ENCODE data around the gene CDK11B.
"Not testable (repeated sequence)": the region's sequence is repeated elsewhere in the genome, so short reads cannot be mapped to it uniquely, and the experiment has no call there.

The CDK11B gene

GRCh38 chr1:1692714-1693647 is 34.2 kb upstream of the CDK11B start, which contains the start of gene SLC35E2B:
SLC35E2B (minus strand) TSS chr1:1692795; CDS start chr1:1676699, 16,096 bp downstream.
- not testable (repeated sequence) for H3K9ac ChIP-seq (ENCODE audit: low read length); H3K27me3 ChIP-seq (ENCODE audit: insufficient read depth, low read length); H2AK5ac ChIP-seq (ENCODE audit: low read length); H3K79me2 ChIP-seq (ENCODE audit: control insufficient read depth, insufficient read depth, low read length, poor library complexity); H3K4ac ChIP-seq (ENCODE audit: low read depth, low read length); H2AFZ ChIP-seq (ENCODE audit: insufficient read depth, low read length, poor library complexity); H2BK12ac ChIP-seq (ENCODE audit: low read length); H3K23ac ChIP-seq (ENCODE audit: low read length); H3K9me3 ChIP-seq (ENCODE audit: insufficient read depth, low read depth, low read length); H4K12ac ChIP-seq (ENCODE audit: low read depth, low read length); H3K36me3 ChIP-seq (ENCODE audit: control insufficient read depth in 1 of 2, insufficient read depth in 2 of 2, low read length in 2 of 2); H3K4me1 ChIP-seq (ENCODE audit: control insufficient read depth in 1 of 2, insufficient read depth in 2 of 2, low read length in 2 of 2); H3K79me1 ChIP-seq (ENCODE audit: low read length)
- peak within 1 kb of the TSS; percentile 96 for H3K27ac ChIP-seq (ENCODE audit: low read depth, low read length)
- H3K18ac ChIP-seq (ENCODE audit: low read length), result peak within 1 kb of the TSS; percentile 59
- peak within 1 kb of the TSS; percentile 74 for H3K4me3 ChIP-seq (ENCODE audit: low read depth, low read length)
- H4K91ac ChIP-seq (ENCODE audit: low read depth, low read length), result peak within 1 kb of the TSS; percentile 83
- peak; percentile 67 to 93 for DNase-seq
- H3K14ac ChIP-seq (ENCODE audit: low read length), result peak within 1 kb of the TSS; percentile 87
- peak within 1 kb of the TSS; percentile 83 for H2BK120ac ChIP-seq (ENCODE audit: insufficient read depth, low read length, poor library complexity)
- WGBS (ENCODE audit: extremely low coverage, insufficient coverage, insufficient read length), result no CpG with 5 or more reads among the region's 98 CpGs
- peak within 1 kb of the TSS; percentile 84 for H2BK5ac ChIP-seq (ENCODE audit: low read depth, low read length, poor library complexity)
- peak within 1 kb of the TSS; percentile 91 for H4K8ac ChIP-seq (ENCODE audit: low read depth, low read length)
- peak within 1 kb of the TSS; percentile 47 for H3K4me2 ChIP-seq (ENCODE audit: low read length)

- not testable (repeated sequence) for H3K18ac ChIP-seq (ENCODE audit: low read length); H3K9ac ChIP-seq (ENCODE audit: low read length); H2AFZ ChIP-seq (ENCODE audit: insufficient read depth, low read length, poor library complexity); H3K79me2 ChIP-seq (ENCODE audit: control insufficient read depth, insufficient read depth, low read length, poor library complexity); H3K9me3 ChIP-seq (ENCODE audit: insufficient read depth, low read depth, low read length); H3K27me3 ChIP-seq (ENCODE audit: insufficient read depth, low read length); H3K23ac ChIP-seq (ENCODE audit: low read length); H2BK12ac ChIP-seq (ENCODE audit: low read length); H2AK5ac ChIP-seq (ENCODE audit: low read length); H3K4me1 ChIP-seq (ENCODE audit: control insufficient read depth in 1 of 2, insufficient read depth in 2 of 2, low read length in 2 of 2); H3K36me3 ChIP-seq (ENCODE audit: control insufficient read depth in 1 of 2, insufficient read depth in 2 of 2, low read length in 2 of 2); H4K12ac ChIP-seq (ENCODE audit: low read depth, low read length); H3K79me1 ChIP-seq (ENCODE audit: low read length); H3K4ac ChIP-seq (ENCODE audit: low read depth, low read length)
- peak overlapping the region; percentile 27 for H3K4me2 ChIP-seq (ENCODE audit: low read length)
- H2BK120ac ChIP-seq (ENCODE audit: insufficient read depth, low read length, poor library complexity), result peak overlapping the region; percentile 83
- peak; percentile 13 to 69 for DNase-seq
- WGBS (ENCODE audit: extremely low coverage, insufficient coverage, insufficient read length), result no CpG with 5 or more reads among the region's 45 CpGs
- H3K14ac ChIP-seq (ENCODE audit: low read length), result peak overlapping the region; percentile 87
- peak overlapping the region; percentile 83 for H4K91ac ChIP-seq (ENCODE audit: low read depth, low read length)
- H2BK5ac ChIP-seq (ENCODE audit: low read depth, low read length, poor library complexity), result peak overlapping the region; percentile 84
- peak overlapping the region; percentile 96 for H3K27ac ChIP-seq (ENCODE audit: low read depth, low read length)
- peak overlapping the region; percentile 74 for H3K4me3 ChIP-seq (ENCODE audit: low read depth, low read length)
- peak overlapping the region; percentile 91 for H4K8ac ChIP-seq (ENCODE audit: low read depth, low read length)
These were observed 33.5 kb upstream of the CDK11B start for GRCh38 chr1:1692324-1692713.

- H3K27ac ChIP-seq (ENCODE audit: low read depth, low read length); H4K8ac ChIP-seq (ENCODE audit: low read depth, low read length); H3K36me3 ChIP-seq (ENCODE audit: control insufficient read depth in 1 of 2, insufficient read depth in 2 of 2, low read length in 2 of 2); H2BK120ac ChIP-seq (ENCODE audit: insufficient read depth, low read length, poor library complexity); H4K91ac ChIP-seq (ENCODE audit: low read depth, low read length); H3K4ac ChIP-seq (ENCODE audit: low read depth, low read length); H3K79me1 ChIP-seq (ENCODE audit: low read length); H2AFZ ChIP-seq (ENCODE audit: insufficient read depth, low read length, poor library complexity); H3K9me3 ChIP-seq (ENCODE audit: insufficient read depth, low read depth, low read length); H2BK12ac ChIP-seq (ENCODE audit: low read length); DNase-seq; H3K18ac ChIP-seq (ENCODE audit: low read length); H3K14ac ChIP-seq (ENCODE audit: low read length); H3K27me3 ChIP-seq (ENCODE audit: insufficient read depth, low read length); H2AK5ac ChIP-seq (ENCODE audit: low read length); H4K12ac ChIP-seq (ENCODE audit: low read depth, low read length); H3K9ac ChIP-seq (ENCODE audit: low read length); H3K4me3 ChIP-seq (ENCODE audit: low read depth, low read length); H3K79me2 ChIP-seq (ENCODE audit: control insufficient read depth, insufficient read depth, low read length, poor library complexity); H2BK5ac ChIP-seq (ENCODE audit: low read depth, low read length, poor library complexity); H3K23ac ChIP-seq (ENCODE audit: low read length); H3K4me1 ChIP-seq (ENCODE audit: control insufficient read depth in 1 of 2, insufficient read depth in 2 of 2, low read length in 2 of 2): not testable (repeated sequence)
- peak overlapping the region; percentile 40 for H3K4me2 ChIP-seq (ENCODE audit: low read length)
- no CpG with 5 or more reads among the region's 16 CpGs for WGBS (ENCODE audit: extremely low coverage, insufficient coverage, insufficient read length)
These were observed 32.6 kb upstream of the CDK11B start for GRCh38 chr1:1691443-1691842.

GRCh38 chr1:1689526-1689925 is 30.7 kb upstream of the CDK11B start:
- H3K4me2 ChIP-seq (ENCODE audit: low read length); H3K23ac ChIP-seq (ENCODE audit: low read length); H3K9ac ChIP-seq (ENCODE audit: low read length); H4K12ac ChIP-seq (ENCODE audit: low read depth, low read length); H2AK5ac ChIP-seq (ENCODE audit: low read length); H3K4me3 ChIP-seq (ENCODE audit: low read depth, low read length); H3K14ac ChIP-seq (ENCODE audit: low read length); H3K79me2 ChIP-seq (ENCODE audit: control insufficient read depth, insufficient read depth, low read length, poor library complexity); H4K91ac ChIP-seq (ENCODE audit: low read depth, low read length); H2BK120ac ChIP-seq (ENCODE audit: insufficient read depth, low read length, poor library complexity); H3K18ac ChIP-seq (ENCODE audit: low read length); H3K36me3 ChIP-seq (ENCODE audit: control insufficient read depth in 1 of 2, insufficient read depth in 2 of 2, low read length in 2 of 2); H2BK5ac ChIP-seq (ENCODE audit: low read depth, low read length, poor library complexity); H3K4ac ChIP-seq (ENCODE audit: low read depth, low read length); H2AFZ ChIP-seq (ENCODE audit: insufficient read depth, low read length, poor library complexity); H3K4me1 ChIP-seq (ENCODE audit: control insufficient read depth in 1 of 2, insufficient read depth in 2 of 2, low read length in 2 of 2); H3K27ac ChIP-seq (ENCODE audit: low read depth, low read length); H3K79me1 ChIP-seq (ENCODE audit: low read length); H4K8ac ChIP-seq (ENCODE audit: low read depth, low read length); H3K9me3 ChIP-seq (ENCODE audit: insufficient read depth, low read depth, low read length); H3K27me3 ChIP-seq (ENCODE audit: insufficient read depth, low read length); DNase-seq; H2BK12ac ChIP-seq (ENCODE audit: low read length): not testable (repeated sequence)
- WGBS (ENCODE audit: extremely low coverage, insufficient coverage, insufficient read length), result no CpG with 5 or more reads among the region's 7 CpGs
